Neural cell (in vitro differentiated cells): ENCODE data around the gene RPN1. TPM values are rescaled to one million over a fixed set of nuclear protein-coding genes. Genes with fewer than 3 reads are reported as not detected.

Experiments
- H2AFZ ChIP-seq: fragments of 200-600, 300-800 bp; sonication (generic), shearing (Covaris generic); 2 replicates; pipeline ENCODE4 v1.6.0; 2014; ENCODE audit warnings: low read depth, mild to moderate bottlenecking, antibody characterized with exemption, low read length, moderate library complexity
- H3F3A ChIP-seq: fragments of 200-600 bp; shearing (Covaris generic); 2 replicates; pipeline ENCODE4 v1.6.1; 2016; ENCODE audit warnings: mild to moderate bottlenecking, moderate library complexity, mixed read lengths, antibody characterized with exemption, low read length; ENCODE audit not compliant: insufficient read depth, poor library complexity, severe bottlenecking
- H3K27ac ChIP-seq: fragments of 200-600, 300-800 bp; sonication (generic), shearing (Covaris generic); 2 replicates; pipeline ENCODE4 v1.5.1; 2014; ENCODE audit warnings: mild to moderate bottlenecking, low read length, moderate library complexity
- H3K27me3 ChIP-seq: fragments of 300-800, 200-600 bp; sonication (generic), shearing (Covaris generic); 2 replicates; pipeline ENCODE4 v1.6.0; 2014; ENCODE audit warnings: mild to moderate bottlenecking, low read depth, low read length, moderate library complexity; ENCODE audit not compliant: insufficient read depth
- H3K36me3 ChIP-seq: fragments of 300-800, 200-600 bp; sonication (generic), shearing (Covaris generic); 2 replicates; pipeline ENCODE4 v1.5.1; 2014; ENCODE audit warnings: mild to moderate bottlenecking, antibody characterized with exemption, low read length, moderate library complexity; ENCODE audit not compliant: insufficient read depth
- H3K4me2 ChIP-seq: fragments of 300-800, 200-600 bp; sonication (generic), shearing (Covaris generic); 2 replicates; pipeline ENCODE4 v1.6.0; 2014; ENCODE audit warnings: mild to moderate bottlenecking, low read length
- H3K4me3 ChIP-seq: fragments of 300-800, 200-600 bp; sonication (generic), shearing (Covaris generic); 2 replicates; pipeline ENCODE4 v1.5.1; 2014; ENCODE audit warnings: mild to moderate bottlenecking, low read length, moderate library complexity
- H3K79me2 ChIP-seq: fragments of 200-600 bp; shearing (Covaris generic); replicated peaks from 2 replicates; pipeline ENCODE4 v1.6.0; 2014; ENCODE audit warnings: mild to moderate bottlenecking, low read length, moderate library complexity; ENCODE audit not compliant: insufficient read depth
- H3K9ac ChIP-seq: fragments of 300-800, 200-600 bp; sonication (generic), shearing (Covaris generic); 2 replicates; pipeline ENCODE4 v1.6.1; 2016; ENCODE audit warnings: mild to moderate bottlenecking, low read length, mixed read lengths
- H3K9me2 ChIP-seq: fragments of 200-600 bp; shearing (Covaris generic); 2 replicates; pipeline ENCODE4 v1.6.1; 2016; ENCODE audit warnings: mild to moderate bottlenecking, low read length, mixed read lengths; ENCODE audit not compliant: insufficient read depth
- H3K9me3 ChIP-seq: fragments of 200-600, 300-800 bp; sonication (generic), shearing (Covaris generic); 2 replicates; pipeline ENCODE4 v1.6.1; 2016; ENCODE audit warnings: mild to moderate bottlenecking, mixed run types, low read length, moderate library complexity, mixed read lengths
- H4K20me1 ChIP-seq: fragments of 200-600 bp; shearing (Covaris generic); 2 replicates; pipeline ENCODE4 v1.6.1; 2016; ENCODE audit warnings: mild to moderate bottlenecking, mixed run types; ENCODE audit not compliant: insufficient read depth
- EP300 ChIP-seq: fragments of 450-650 bp; conservative IDR thresholded peaks from 2 replicates; pipeline ENCODE4 v1.6.1; 2014; ENCODE audit warnings: antibody characterized with exemption, mild to moderate bottlenecking, moderate library complexity; ENCODE audit not compliant: poor library complexity, severe bottlenecking
- EZH2 ChIP-seq: fragments of 200-600, 300-800 bp; shearing (Covaris generic), sonication (generic); IDR thresholded peaks from 2 replicates; pipeline ENCODE4 v1.6.1; 2014; ENCODE audit warnings: antibody characterized with exemption, low read length, borderline replicate concordance, mild to moderate bottlenecking; ENCODE audit not compliant: insufficient read depth, poor library complexity, severe bottlenecking
- MXI1 ChIP-seq: fragments of 450-650 bp; conservative IDR thresholded peaks from 2 replicates; pipeline ENCODE4 v1.6.1; 2014; ENCODE audit warnings: antibody characterized with exemption, mild to moderate bottlenecking; ENCODE audit not compliant: poor library complexity, severe bottlenecking
- POLR2AphosphoS5 ChIP-seq: IDR thresholded peaks from 2 replicates; pipeline ENCODE4 v1.6.1; 2012
- RAD21 ChIP-seq: fragments of 450-650 bp; conservative IDR thresholded peaks from 2 replicates; pipeline ENCODE4 v1.6.1; 2014; ENCODE audit warnings: antibody characterized with exemption, mild to moderate bottlenecking, moderate library complexity
- SMC3 ChIP-seq: fragments of 450-650 bp; conservative IDR thresholded peaks from 2 replicates; pipeline ENCODE4 v1.6.1; 2014; ENCODE audit warnings: antibody characterized with exemption, mild to moderate bottlenecking, moderate library complexity; ENCODE audit not compliant: poor library complexity
- TAF1 ChIP-seq: IDR thresholded peaks from 2 replicates; pipeline ENCODE4 v1.6.1; 2012; ENCODE audit warnings: low read depth
- polyA plus RNA-seq: library from polyadenylated mRNA; depleted of rRNA; stranded (reverse); fragments of >200 nt; gene quantifications from 2 replicates; pipeline ENCODE4 v1.2.3, GENCODE V29; 2014
- TF ChIP-seq, protein P1 (sequence below): IDR thresholded peaks from 2 replicates; pipeline ENCODE4 v1.6.1; 2012; ENCODE audit warnings: borderline replicate concordance
- TF ChIP-seq, protein P2 (sequence below): fragments of 450-650 bp; IDR thresholded peaks from 2 replicates; pipeline ENCODE4 v1.5.1; 2014; ENCODE audit warnings: antibody characterized with exemption, mild to moderate bottlenecking, moderate library complexity; ENCODE audit not compliant: poor library complexity, severe bottlenecking

RPN1 gene
- polyA plus RNA-seq, 1 donor from 2014 or later: 201 TPM

DNA sequence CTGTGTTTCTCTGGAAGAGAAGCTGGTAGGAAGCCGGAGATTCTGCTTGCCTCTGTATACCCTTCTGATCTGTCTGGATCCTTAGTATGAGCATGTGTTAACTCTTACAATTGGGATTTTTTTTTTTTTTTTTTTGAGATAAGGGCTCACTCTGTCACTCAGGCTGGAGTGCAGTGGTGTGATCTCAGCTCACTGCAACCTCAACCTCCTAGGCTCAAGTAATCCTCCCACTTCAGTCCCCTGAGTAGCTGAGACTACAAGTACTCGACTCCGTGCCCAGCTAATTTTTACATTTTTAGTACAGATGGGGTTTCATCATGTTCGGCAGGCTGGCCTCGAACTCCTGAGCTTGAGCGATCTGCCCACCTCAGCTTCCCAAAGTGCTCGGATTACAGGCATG, 44.5 kb downstream of the RPN1 start:
- H3K27me3 ChIP-seq: no peaks in the 10 kb centered on the region
- H2AFZ ChIP-seq: no peak overlapping the region
- H3K4me3 ChIP-seq: no peak overlapping the region
- no peaks in the 10 kb centered on the region for H3F3A ChIP-seq
- H3K36me3 ChIP-seq: no peaks in the 10 kb centered on the region
- no peak overlapping the region for H3K4me2 ChIP-seq
- TF ChIP-seq MXI1 (no peak), EZH2 (no peak), TAF1 (no peak), SMC3 (no peak), EP300 (no peak), RAD21 (no peak), POLR2AphosphoS5 (no peak)
- TF ChIP-seq, protein P1, sequence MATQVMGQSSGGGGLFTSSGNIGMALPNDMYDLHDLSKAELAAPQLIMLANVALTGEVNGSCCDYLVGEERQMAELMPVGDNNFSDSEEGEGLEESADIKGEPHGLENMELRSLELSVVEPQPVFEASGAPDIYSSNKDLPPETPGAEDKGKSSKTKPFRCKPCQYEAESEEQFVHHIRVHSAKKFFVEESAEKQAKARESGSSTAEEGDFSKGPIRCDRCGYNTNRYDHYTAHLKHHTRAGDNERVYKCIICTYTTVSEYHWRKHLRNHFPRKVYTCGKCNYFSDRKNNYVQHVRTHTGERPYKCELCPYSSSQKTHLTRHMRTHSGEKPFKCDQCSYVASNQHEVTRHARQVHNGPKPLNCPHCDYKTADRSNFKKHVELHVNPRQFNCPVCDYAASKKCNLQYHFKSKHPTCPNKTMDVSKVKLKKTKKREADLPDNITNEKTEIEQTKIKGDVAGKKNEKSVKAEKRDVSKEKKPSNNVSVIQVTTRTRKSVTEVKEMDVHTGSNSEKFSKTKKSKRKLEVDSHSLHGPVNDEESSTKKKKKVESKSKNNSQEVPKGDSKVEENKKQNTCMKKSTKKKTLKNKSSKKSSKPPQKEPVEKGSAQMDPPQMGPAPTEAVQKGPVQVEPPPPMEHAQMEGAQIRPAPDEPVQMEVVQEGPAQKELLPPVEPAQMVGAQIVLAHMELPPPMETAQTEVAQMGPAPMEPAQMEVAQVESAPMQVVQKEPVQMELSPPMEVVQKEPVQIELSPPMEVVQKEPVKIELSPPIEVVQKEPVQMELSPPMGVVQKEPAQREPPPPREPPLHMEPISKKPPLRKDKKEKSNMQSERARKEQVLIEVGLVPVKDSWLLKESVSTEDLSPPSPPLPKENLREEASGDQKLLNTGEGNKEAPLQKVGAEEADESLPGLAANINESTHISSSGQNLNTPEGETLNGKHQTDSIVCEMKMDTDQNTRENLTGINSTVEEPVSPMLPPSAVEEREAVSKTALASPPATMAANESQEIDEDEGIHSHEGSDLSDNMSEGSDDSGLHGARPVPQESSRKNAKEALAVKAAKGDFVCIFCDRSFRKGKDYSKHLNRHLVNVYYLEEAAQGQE: no peak
- TF ChIP-seq, protein P2, sequence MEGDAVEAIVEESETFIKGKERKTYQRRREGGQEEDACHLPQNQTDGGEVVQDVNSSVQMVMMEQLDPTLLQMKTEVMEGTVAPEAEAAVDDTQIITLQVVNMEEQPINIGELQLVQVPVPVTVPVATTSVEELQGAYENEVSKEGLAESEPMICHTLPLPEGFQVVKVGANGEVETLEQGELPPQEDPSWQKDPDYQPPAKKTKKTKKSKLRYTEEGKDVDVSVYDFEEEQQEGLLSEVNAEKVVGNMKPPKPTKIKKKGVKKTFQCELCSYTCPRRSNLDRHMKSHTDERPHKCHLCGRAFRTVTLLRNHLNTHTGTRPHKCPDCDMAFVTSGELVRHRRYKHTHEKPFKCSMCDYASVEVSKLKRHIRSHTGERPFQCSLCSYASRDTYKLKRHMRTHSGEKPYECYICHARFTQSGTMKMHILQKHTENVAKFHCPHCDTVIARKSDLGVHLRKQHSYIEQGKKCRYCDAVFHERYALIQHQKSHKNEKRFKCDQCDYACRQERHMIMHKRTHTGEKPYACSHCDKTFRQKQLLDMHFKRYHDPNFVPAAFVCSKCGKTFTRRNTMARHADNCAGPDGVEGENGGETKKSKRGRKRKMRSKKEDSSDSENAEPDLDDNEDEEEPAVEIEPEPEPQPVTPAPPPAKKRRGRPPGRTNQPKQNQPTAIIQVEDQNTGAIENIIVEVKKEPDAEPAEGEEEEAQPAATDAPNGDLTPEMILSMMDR: no peak
- H3K79me2 ChIP-seq: no peaks in the 10 kb centered on the region
- H4K20me1 ChIP-seq: no peaks in the 10 kb centered on the region
- H3K27ac ChIP-seq: no peak overlapping the region
- no peaks in the 10 kb centered on the region for H3K9me3 ChIP-seq
- H3K9me2 ChIP-seq: no peaks in the 10 kb centered on the region
- no peak overlapping the region for H3K9ac ChIP-seq

DNA sequence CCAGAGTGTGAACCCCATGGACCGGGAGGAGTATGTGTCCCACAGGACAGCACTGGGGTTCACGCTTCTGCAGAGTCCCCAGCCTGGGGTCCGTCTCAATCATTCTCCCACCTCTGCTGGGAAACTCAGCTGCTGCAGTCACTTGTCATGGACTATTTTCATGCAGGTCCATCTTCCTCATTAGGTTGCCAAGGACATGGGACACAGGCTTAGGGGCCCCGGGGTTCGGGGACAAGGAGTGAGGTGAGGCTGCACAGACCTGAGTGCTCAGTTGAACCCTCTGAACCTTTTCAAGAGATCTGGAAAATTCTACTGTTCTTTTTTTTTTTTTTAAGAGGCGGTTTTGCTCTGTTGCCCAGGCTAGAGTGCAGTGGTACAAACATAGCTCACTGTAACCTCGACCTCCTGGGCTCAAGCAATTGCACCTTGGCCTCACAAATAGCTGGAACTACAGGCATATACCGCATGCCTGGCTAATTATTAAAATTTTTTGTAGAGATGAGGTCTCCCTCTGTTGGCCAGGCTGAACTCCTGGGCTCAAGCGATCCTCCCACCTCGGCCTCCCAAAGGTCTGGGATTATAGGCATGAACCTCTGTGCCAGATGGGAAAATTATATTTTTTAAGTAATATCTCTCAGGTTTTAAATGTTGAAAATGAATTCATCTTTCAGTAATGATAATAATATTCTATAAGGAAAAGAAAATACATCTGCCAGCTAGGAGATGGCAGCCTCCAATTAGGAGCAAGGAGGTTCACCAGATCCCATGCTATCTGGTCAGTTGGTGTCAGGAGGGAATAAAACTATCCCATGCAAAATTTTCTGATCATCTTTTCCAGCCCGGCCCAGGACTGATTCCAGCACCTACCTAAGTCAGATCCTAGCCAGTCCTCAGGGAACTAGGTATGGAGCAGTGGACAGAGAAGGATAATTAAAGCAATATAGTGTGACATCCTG, 45.2 kb downstream of the RPN1 start:
- Histone ChIP-seq H3K9ac (no peak overlapping the region), H4K20me1 (no peaks in the 10 kb centered on the region), H2AFZ (no peak overlapping the region), H3K27ac (no peak overlapping the region), H3K9me3 (no peaks in the 10 kb centered on the region), H3K4me2 (no peak overlapping the region), H3K36me3 (no peaks in the 10 kb centered on the region), H3F3A (no peaks in the 10 kb centered on the region), H3K4me3 (no peak overlapping the region), H3K9me2 (no peaks in the 10 kb centered on the region), H3K79me2 (no peaks in the 10 kb centered on the region), H3K27me3 (no peaks in the 10 kb centered on the region)
- TF ChIP-seq MXI1 (no peak), SMC3 (no peak), EP300 (no peak)
- TF ChIP-seq, protein P1: no peak
